GM06990 (cell line): ENCODE data around the gene TRIM67.

Experiments used
- DNase-seq: peaks from one replicate; pipeline ENCODE4 v3.0.0-alpha.2; 2011; ENCODE audit not compliant: insufficient read length; ENCODE audit errors: extremely low read depth
- H3K27me3 ChIP-seq: replicated peaks from 2 replicates; pipeline ENCODE4 v1.6.0; 2011; ENCODE audit warnings: low read length; ENCODE audit not compliant: control insufficient read depth, insufficient read depth
- H3K36me3 ChIP-seq: 2 replicates; pipeline ENCODE4 v1.5.1; 2011; ENCODE audit warnings: low read length; ENCODE audit not compliant: control insufficient read depth, insufficient read depth
- H3K4me3 ChIP-seq: replicated peaks from 2 replicates; pipeline ENCODE4 v1.5.1; 2011; ENCODE audit warnings: low read depth, mild to moderate bottlenecking, control low read depth, low read length
- CTCF ChIP-seq: IDR thresholded peaks from 2 replicates; pipeline ENCODE4 v1.5.1; 2011; ENCODE audit warnings: low read length, control low read depth, mild to moderate bottlenecking, inconsistent platforms; ENCODE audit not compliant: insufficient read depth, poor library complexity, severe bottlenecking

The TRIM67 gene

DNA sequence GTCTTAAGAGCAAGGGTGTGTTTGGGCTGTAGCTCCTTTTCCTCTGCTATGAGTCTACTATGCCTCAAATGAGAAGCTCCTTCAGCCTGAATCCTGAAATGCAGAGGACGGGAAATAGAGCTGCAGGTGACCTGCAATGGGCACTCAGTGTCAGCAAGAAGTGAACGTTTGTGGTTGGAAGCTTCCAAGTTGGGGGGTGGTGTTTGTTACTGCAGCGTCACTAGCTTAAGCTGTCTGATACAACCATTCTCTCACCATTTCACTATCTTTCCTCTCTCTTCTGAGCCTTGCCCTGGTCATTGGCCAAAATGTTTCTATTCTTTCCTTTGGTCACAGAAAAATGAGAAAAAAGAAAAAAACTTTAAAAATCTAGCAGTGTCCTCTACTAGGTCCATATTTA, 19.4 kb downstream of the TRIM67 start:
- H3K27me3 ChIP-seq = no peaks in the 10 kb centered on the region; the same call in 1 of the 2 replicates
- TF ChIP-seq CTCF = no peak
- H3K4me3 ChIP-seq = no peak overlapping the region
- no peaks in the 10 kb centered on the region for H3K36me3 ChIP-seq
- no peak for DNase-seq

DNA sequence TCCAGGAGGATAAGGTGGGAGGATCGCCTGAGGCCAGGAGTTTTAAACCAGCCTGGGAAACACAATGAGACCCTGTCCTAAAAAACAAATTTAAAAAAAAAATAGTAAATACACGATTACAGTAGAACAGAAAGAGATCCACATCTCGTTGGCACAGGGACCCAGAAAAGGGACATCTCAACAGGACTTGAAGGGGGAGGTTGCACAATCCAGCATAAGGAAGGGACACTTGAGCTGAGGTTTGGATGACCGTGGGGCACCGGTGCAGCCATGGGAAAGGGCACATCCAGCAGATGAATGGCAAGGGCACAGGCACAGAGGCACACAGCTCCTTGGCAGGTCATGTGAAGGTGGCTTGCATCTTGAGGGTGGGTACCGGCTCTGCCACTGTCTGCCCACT, 20.5 kb downstream of the TRIM67 start:
- no peak overlapping the region for H3K4me3 ChIP-seq
- H3K27me3 ChIP-seq = no peaks in the 10 kb centered on the region; the same call in 1 of the 2 replicates
- H3K36me3 ChIP-seq = no peaks in the 10 kb centered on the region
- TF ChIP-seq CTCF = no peak
- DNase-seq = no peak

DNA sequence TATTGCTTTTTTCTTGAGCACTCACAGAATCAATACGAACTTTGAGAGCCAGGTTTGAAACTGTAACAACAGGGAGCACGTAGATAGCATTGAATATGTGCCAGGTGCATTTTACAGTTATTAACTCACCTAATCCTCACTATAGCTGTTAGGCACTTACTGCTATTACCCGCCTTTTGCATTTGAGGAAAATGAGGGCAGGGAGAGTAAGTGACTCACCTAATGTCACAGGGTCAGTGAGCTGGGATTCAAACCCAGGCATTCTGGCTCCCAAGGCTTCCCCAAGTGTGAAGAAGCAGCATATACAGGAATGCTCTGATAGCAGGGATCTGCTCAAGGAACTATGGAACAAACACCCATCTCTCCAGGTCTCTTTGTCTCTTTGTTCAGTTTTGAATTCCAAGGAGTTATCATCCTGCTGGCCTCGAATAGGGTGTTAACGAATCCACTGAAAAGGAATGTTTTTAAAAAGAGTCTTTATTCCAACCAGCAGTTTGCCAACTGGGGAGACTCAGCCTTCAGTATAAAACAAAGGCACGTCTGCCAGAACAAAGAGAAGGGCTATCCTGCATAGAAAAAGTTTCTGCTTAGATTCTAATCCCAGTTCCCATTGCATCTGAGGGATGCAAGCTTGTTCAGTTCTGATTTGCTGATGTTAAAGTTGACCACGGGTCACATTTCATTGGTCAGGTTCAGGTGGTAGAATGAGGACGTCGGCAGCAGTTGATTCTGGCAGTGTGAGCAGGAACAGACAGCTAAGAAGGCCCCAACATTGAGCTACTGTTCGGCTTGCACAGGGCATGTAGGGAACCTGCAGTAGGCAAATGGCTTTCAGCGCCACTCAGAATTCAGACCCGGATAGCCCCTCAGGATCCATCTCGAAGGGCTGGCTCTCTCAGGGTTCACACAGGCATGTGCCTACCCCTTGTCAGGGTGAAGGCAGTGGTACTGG, 22.1 kb downstream of the TRIM67 start:
- H3K27me3 ChIP-seq = peaks cover 5% of the 10 kb centered on the region
- H3K36me3 ChIP-seq = no peaks in the 10 kb centered on the region
- no peak overlapping the region for H3K4me3 ChIP-seq
- no peak for DNase-seq
- TF ChIP-seq CTCF = no peak

DNA sequence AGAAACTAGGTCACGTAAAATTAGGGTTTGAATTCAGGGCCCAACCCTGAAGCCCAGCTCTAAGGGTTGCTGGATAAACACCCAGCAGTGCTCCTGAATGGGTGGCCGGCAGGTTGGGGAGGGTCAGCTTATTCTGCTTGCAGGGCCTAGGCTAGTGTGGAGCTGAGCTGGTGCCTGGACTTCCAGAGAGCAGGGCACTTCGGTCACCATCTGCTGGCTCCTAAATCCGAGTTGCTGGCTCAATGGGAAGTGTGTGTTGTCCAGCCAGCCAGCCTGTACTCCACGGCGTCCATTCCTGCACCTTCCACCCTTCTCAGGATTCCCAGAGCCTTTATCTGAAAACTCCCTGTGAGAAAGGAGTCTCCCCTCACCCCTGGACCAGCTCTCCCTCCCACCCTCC, 23.0 kb downstream of the TRIM67 start:
- Histone ChIP-seq H3K36me3 (no peaks in the 10 kb centered on the region), H3K27me3 (peaks cover 5% of the 10 kb centered on the region), H3K4me3 (no peak overlapping the region)
- DNase-seq = no peak
- TF ChIP-seq CTCF = no peak

- TF ChIP-seq CTCF = no peak
- Histone ChIP-seq H3K36me3 (no peaks in the 10 kb centered on the region), H3K4me3 (no peak overlapping the region), H3K27me3 (peaks cover 5% of the 10 kb centered on the region)
- no peak for DNase-seq
Observed at GRCh38 chr1:231185391-231185790, 23.5 kb downstream of the TRIM67 start.
